GM12878 (cell line): Measurements from ENCODE around the gene MAS1L. TPM values are rescaled to one million over a fixed set of nuclear protein-coding genes. Genes with fewer than 3 reads are reported as not detected.

ENCODE experiments used
- ATAC-seq: fragments of 200-7000 bp; cut with Tn5 transposase; 3 replicates; pipeline ENCODE4 v1.9.1; 2020; ENCODE audit warnings: mild to moderate bottlenecking, moderate library complexity
- BruUV-seq: library from RNA; stranded (reverse); fragments of 400-500 nt; replicated peaks from 2 replicates; lab custom pipeline; 2021; lab: Mats Ljungman, UMichigan
- CTCF ChIA-PET: fragments of 300-600 bp; sonication (Branson Sonifier 250); formaldehyde crosslinking; extraction: SDS; loops from one replicate; lab custom pipeline; 2021; ENCODE audit warnings: inconsistent platforms; lab: Yijun Ruan, JAX
- POLR2A ChIA-PET: fragments of 350-600 bp; formaldehyde crosslinking; extraction: SDS; loops from one replicate; lab custom pipeline; 2021; ENCODE audit warnings: inconsistent platforms; lab: Charles Lee
- RAD21 ChIA-PET: fragments of 300-600 bp; sonication (Branson Sonifier 250); formaldehyde crosslinking; loops from one replicate; lab custom pipeline; 2023; ENCODE audit warnings: antibody characterized with exemption; ENCODE audit not compliant: unreplicated experiment; lab: Charles Lee
- SMC1A ChIA-PET: fragments of 300-600 bp; sonication (Branson Sonifier 250); formaldehyde crosslinking; loops from one replicate; lab custom pipeline; 2023; ENCODE audit not compliant: unreplicated experiment, uncharacterized antibody; lab: Charles Lee
- DNase-seq: peaks from one replicate; pipeline ENCODE4 v3.0.0-alpha.2; 2011; ENCODE audit warnings: low read depth, low spot score
- FAIRE-seq: peaks from 3 replicates; lab custom pipeline; 2011; peaks lifted over from hg19 to GRCh38; lab: Jason Lieb, UNC
- H2AFZ ChIP-seq: 2 replicates; pipeline ENCODE4 v1.6.0; 2011; ENCODE audit warnings: low read depth, low read length, control low read depth; ENCODE audit not compliant: control insufficient read depth
- H3K27ac ChIP-seq: 2 replicates; pipeline ENCODE4 v1.5.1; 2011; ENCODE audit warnings: control low read depth; ENCODE audit not compliant: control insufficient read depth, insufficient read depth
- H3K27me3 ChIP-seq, 2 experiments: replicated peaks in 1 of 2; 2 replicates each; pipeline versions ENCODE4 v1.6.0 to v1.6.1; 2011; ENCODE audit warnings: low read length in 1 of 2; ENCODE audit not compliant: control insufficient read depth in 2 of 2, insufficient read depth in 2 of 2
- H3K36me3 ChIP-seq, 2 experiments: 2 replicates each; pipeline ENCODE4 v1.5.1; 2011; ENCODE audit warnings: low read length in 1 of 2; ENCODE audit not compliant: control insufficient read depth in 2 of 2, insufficient read depth in 2 of 2
- H3K4me1 ChIP-seq: 2 replicates; pipeline ENCODE4 v1.6.1; 2011; ENCODE audit warnings: mild to moderate bottlenecking, low read length, moderate library complexity, mixed read lengths; ENCODE audit not compliant: control insufficient read depth, insufficient read depth
- H3K4me2 ChIP-seq: 2 replicates; pipeline ENCODE4 v1.6.0; 2011; ENCODE audit warnings: control low read depth; ENCODE audit not compliant: control insufficient read depth, insufficient read depth
- H3K4me3 ChIP-seq: fragments of 200-600 bp; sonication (generic); 2 replicates; pipeline ENCODE4 v1.5.1; 2016
- H3K79me2 ChIP-seq: 2 replicates; pipeline ENCODE4 v1.6.0; 2011; ENCODE audit warnings: low read length; ENCODE audit not compliant: control insufficient read depth, insufficient read depth
- H3K9ac ChIP-seq: 2 replicates; pipeline ENCODE4 v1.8.0; 2011; ENCODE audit warnings: low read length, control low read depth, mixed read lengths; ENCODE audit not compliant: control insufficient read depth, insufficient read depth
- H3K9me3 ChIP-seq: replicated peaks from 3 replicates; pipeline ENCODE4 v1.5.1; 2011; ENCODE audit warnings: mild to moderate bottlenecking, low read length; ENCODE audit not compliant: control insufficient read depth, insufficient read depth
- H4K20me1 ChIP-seq: 2 replicates; pipeline ENCODE4 v1.6.0; 2011; ENCODE audit not compliant: control insufficient read depth, insufficient read depth
- CBFB ChIP-seq: IDR thresholded peaks from 2 replicates; pipeline ENCODE4 v1.6.1; 2016; ENCODE audit warnings: antibody characterized with exemption, low read depth
- GATAD2B ChIP-seq: fragments of 450-650 bp; conservative IDR thresholded peaks from 2 replicates; pipeline ENCODE4 v1.6.1; 2017; ENCODE audit warnings: low read depth, mild to moderate bottlenecking, moderate library complexity
- KDM1A ChIP-seq: fragments of 200-600 bp; sonication (generic); IDR thresholded peaks from 2 replicates; pipeline ENCODE4 v1.6.1; 2016; ENCODE audit warnings: borderline replicate concordance
- MYB ChIP-seq: fragments of 150-350 bp; IDR thresholded peaks from 2 replicates; pipeline ENCODE4 v1.6.1; 2014; ENCODE audit warnings: mild to moderate bottlenecking, low read depth, low read length, borderline replicate concordance
- NFIC ChIP-seq: IDR thresholded peaks from 2 replicates; pipeline ENCODE4 v1.6.1; 2012; ENCODE audit warnings: low read depth, mild to moderate bottlenecking, inconsistent platforms, low read length, moderate library complexity
- NFXL1 ChIP-seq: fragments of 450-650 bp; IDR thresholded peaks from 2 replicates; pipeline ENCODE4 v1.6.1; 2017; ENCODE audit warnings: antibody characterized with exemption, mild to moderate bottlenecking, borderline replicate concordance
- NR2C1 ChIP-seq: fragments of 450-650 bp; IDR thresholded peaks from 2 replicates; pipeline ENCODE4 v1.6.1; 2017; ENCODE audit warnings: antibody characterized with exemption, mild to moderate bottlenecking, moderate library complexity
- PML ChIP-seq: IDR thresholded peaks from 2 replicates; pipeline ENCODE4 v1.6.1; 2012; ENCODE audit warnings: low read length, inconsistent platforms
- POLR2AphosphoS2 ChIP-seq: IDR thresholded peaks from 2 replicates; pipeline ENCODE4 v1.6.1; 2011; ENCODE audit warnings: low read depth, mild to moderate bottlenecking, low read length, improper control_type of control experiment, moderate library complexity
- RCOR1 ChIP-seq: conservative IDR thresholded peaks from 2 replicates; pipeline ENCODE4 v1.6.1; 2012; ENCODE audit warnings: low read depth, low read length, improper control_type of control experiment
- TARDBP ChIP-seq: IDR thresholded peaks from 2 replicates; pipeline ENCODE4 v1.6.1; 2016; ENCODE audit warnings: borderline replicate concordance
- TCF7 ChIP-seq: IDR thresholded peaks from 2 replicates; pipeline ENCODE4 v1.6.1; 2014; ENCODE audit warnings: antibody characterized with exemption, borderline replicate concordance
- USF1 ChIP-seq: IDR thresholded peaks from 2 replicates; pipeline ENCODE4 v1.6.1; 2011; ENCODE audit warnings: borderline replicate concordance, low read depth, mild to moderate bottlenecking, moderate library complexity, mixed read lengths, low read length; ENCODE audit not compliant: insufficient read depth; ENCODE audit errors: extremely low read length
- WRNIP1 ChIP-seq: IDR thresholded peaks from 2 replicates; pipeline ENCODE4 v1.6.1; 2011; ENCODE audit warnings: low read depth, low read length, improper control_type of control experiment, borderline replicate concordance
- WGBS: methylation state at CpG from one replicate; pipeline ENCODE4 v1.1.6; 2016; ENCODE audit warnings: low lambda C conversion rate; ENCODE audit not compliant: insufficient replicate concordance, insufficient coverage; ENCODE audit errors: missing lambda C conversion rate; 5-methylcytosine and 5-hydroxymethylcytosine counted together
- in situ Hi-C: fragments of 300-500 bp; cut with MboI; formaldehyde crosslinking; loops from 9 replicates; pipeline ENCODE4 v1.14.3; 2018; ENCODE audit warnings: mixed read lengths
- intact Hi-C: fragments of 100-400 bp; cut with micrococcal nuclease; formaldehyde crosslinking; loops from one replicate; pipeline ENCODE4 v1.14.2; 2022; ENCODE audit not compliant: unreplicated experiment
- polyA plus RNA-seq, 11 experiments: library from polyadenylated mRNA; depleted of rRNA in 4 of 11; unstranded in 6 of 11; stranded (reverse) in 5 of 11; fragments of >200 nt; fragmentation: Nextera tagmentation in 4 of 11; fragmentation: Illumina TruSeq in 1 of 11; extraction: Ambion mirVana in 4 of 11; extraction: Trizol in 1 of 11; gene quantifications; 1 replicate in 1 of 11; 2 replicates in 10 of 11; pipeline versions ENCODE4 v1.2.1 to v1.2.3, GENCODE V29; 2011 to 2016; ENCODE audit warnings: inconsistent platforms in 2 of 11, missing spikeins in 2 of 11, low read depth in 1 of 11
- total RNA-seq, 4 experiments: library from RNA; depleted of rRNA in 3 of 4; stranded (reverse); fragments of >200 nt in 3 of 4; fragmentation: Illumina TruSeq in 1 of 4; extraction: Trizol in 1 of 4; gene quantifications; 2 replicates each; pipeline versions ENCODE4 v1.2.1 to v1.2.3, GENCODE V29; 2013 to 2021
- TF ChIP-seq, protein P1 (sequence below): fragments of 450-650 bp; IDR thresholded peaks from 2 replicates; pipeline ENCODE4 v1.6.1; 2014; ENCODE audit warnings: mild to moderate bottlenecking
- TF ChIP-seq, protein P2 (sequence below): IDR thresholded peaks from 2 replicates; pipeline ENCODE4 v1.6.1; 2011; ENCODE audit warnings: borderline replicate concordance, low read depth, mild to moderate bottlenecking, moderate library complexity, low read length; ENCODE audit not compliant: insufficient read depth, poor library complexity, severe bottlenecking
- TF ChIP-seq, protein P3 (sequence below): fragments of 450-650 bp; formaldehyde crosslinking; IDR thresholded peaks from 2 replicates; pipeline ENCODE4 v1.4.0; 2020; ENCODE audit warnings: mild to moderate bottlenecking, moderate library complexity

MAS1L gene
- total and polyA plus RNA-seq, 10 of the 15 experiments (the other 5 are each of a cell fraction or from before 2014, with no cell fraction given): not detected

GRCh38 chr6:29488874-29489273, 1.1 kb upstream of the MAS1L start (continued):
- no peak for TF ChIP-seq TCF7
- no peak for TF ChIP-seq NFXL1
- TF ChIP-seq RCOR1: no peak
- TF ChIP-seq GATAD2B: no peak
- no peak for TF ChIP-seq NFIC
- no peak for TF ChIP-seq USF1
- TF ChIP-seq MYB: no peak

DNA sequence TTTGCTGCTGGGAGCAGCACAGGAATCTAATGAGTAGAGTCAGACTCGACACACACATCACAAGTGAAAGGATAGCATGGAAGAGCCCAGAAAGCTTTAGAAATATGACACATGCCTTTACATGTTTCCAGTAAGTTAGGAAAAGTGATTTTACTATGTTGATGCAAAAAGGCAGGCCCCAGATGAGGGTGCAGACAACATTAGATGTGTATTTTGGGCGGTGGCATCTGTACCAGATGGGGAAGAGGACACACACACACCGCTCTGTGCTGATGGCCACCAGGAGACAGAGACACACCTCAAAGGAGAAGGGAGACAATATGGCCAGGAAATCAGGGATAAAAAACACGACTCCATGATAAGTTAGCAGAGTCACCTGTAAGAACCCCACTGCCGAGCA, 625 bp downstream of the MAS1L start:
- H3K9ac ChIP-seq: no peak overlapping the region
- H3K79me2 ChIP-seq: no peaks in the 10 kb centered on the region
- CTCF ChIA-PET: no interaction called here
- DNase-seq (no peak), FAIRE-seq (no peak), ATAC-seq (no peak)
- no peaks in the 10 kb centered on the region for H3K36me3 ChIP-seq
- H3K4me3 ChIP-seq: no peak overlapping the region
- TF ChIP-seq, protein P1, sequence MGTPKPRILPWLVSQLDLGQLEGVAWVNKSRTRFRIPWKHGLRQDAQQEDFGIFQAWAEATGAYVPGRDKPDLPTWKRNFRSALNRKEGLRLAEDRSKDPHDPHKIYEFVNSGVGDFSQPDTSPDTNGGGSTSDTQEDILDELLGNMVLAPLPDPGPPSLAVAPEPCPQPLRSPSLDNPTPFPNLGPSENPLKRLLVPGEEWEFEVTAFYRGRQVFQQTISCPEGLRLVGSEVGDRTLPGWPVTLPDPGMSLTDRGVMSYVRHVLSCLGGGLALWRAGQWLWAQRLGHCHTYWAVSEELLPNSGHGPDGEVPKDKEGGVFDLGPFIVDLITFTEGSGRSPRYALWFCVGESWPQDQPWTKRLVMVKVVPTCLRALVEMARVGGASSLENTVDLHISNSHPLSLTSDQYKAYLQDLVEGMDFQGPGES: no peak
- TF ChIP-seq PML (no peak), POLR2AphosphoS2 (no peak), NR2C1 (no peak), CBFB (no peak), KDM1A (no peak), WRNIP1 (no peak), MYB (no peak), TARDBP (no peak)
- TF ChIP-seq, protein P2, sequence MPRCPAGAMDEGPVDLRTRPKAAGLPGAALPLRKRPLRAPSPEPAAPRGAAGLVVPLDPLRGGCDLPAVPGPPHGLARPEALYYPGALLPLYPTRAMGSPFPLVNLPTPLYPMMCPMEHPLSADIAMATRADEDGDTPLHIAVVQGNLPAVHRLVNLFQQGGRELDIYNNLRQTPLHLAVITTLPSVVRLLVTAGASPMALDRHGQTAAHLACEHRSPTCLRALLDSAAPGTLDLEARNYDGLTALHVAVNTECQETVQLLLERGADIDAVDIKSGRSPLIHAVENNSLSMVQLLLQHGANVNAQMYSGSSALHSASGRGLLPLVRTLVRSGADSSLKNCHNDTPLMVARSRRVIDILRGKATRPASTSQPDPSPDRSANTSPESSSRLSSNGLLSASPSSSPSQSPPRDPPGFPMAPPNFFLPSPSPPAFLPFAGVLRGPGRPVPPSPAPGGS: no peak
- TF ChIP-seq, protein P3, sequence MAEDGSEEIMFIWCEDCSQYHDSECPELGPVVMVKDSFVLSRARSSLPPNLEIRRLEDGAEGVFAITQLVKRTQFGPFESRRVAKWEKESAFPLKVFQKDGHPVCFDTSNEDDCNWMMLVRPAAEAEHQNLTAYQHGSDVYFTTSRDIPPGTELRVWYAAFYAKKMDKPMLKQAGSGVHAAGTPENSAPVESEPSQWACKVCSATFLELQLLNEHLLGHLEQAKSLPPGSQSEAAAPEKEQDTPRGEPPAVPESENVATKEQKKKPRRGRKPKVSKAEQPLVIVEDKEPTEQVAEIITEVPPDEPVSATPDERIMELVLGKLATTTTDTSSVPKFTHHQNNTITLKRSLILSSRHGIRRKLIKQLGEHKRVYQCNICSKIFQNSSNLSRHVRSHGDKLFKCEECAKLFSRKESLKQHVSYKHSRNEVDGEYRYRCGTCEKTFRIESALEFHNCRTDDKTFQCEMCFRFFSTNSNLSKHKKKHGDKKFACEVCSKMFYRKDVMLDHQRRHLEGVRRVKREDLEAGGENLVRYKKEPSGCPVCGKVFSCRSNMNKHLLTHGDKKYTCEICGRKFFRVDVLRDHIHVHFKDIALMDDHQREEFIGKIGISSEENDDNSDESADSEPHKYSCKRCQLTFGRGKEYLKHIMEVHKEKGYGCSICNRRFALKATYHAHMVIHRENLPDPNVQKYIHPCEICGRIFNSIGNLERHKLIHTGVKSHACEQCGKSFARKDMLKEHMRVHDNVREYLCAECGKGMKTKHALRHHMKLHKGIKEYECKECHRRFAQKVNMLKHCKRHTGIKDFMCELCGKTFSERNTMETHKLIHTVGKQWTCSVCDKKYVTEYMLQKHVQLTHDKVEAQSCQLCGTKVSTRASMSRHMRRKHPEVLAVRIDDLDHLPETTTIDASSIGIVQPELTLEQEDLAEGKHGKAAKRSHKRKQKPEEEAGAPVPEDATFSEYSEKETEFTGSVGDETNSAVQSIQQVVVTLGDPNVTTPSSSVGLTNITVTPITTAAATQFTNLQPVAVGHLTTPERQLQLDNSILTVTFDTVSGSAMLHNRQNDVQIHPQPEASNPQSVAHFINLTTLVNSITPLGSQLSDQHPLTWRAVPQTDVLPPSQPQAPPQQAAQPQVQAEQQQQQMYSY (CRISPR knock-in tag): no peak
- in situ Hi-C loops: no loop called here
- no peak overlapping the region for H2AFZ ChIP-seq
- H3K4me2 ChIP-seq: no peak overlapping the region
- H4K20me1 ChIP-seq: no peaks in the 10 kb centered on the region
- no peaks in the 10 kb centered on the region for H3K9me3 ChIP-seq
- no peak overlapping the region for H3K27ac ChIP-seq
- no peaks in the 10 kb centered on the region for H3K4me1 ChIP-seq
- POLR2A ChIA-PET: no interaction called here
- WGBS: 7% methylated on average over 5 of the region's 5 CpGs
- SMC1A ChIA-PET: no interaction called here
- RAD21 ChIA-PET: no interaction called here
- no TSS peak for BruUV-seq
- no peaks in the 10 kb centered on the region; a peak in 1 of 4 replicates for H3K27me3 ChIP-seq
- intact Hi-C loops: no loop called here
